T47D (cell line): ENCODE results near the gene UBB.
"Not testable (repeated sequence)": the region's sequence is repeated elsewhere in the genome, so short reads cannot be mapped to it uniquely, and the experiment has no call there.

Source experiments
- DNase-seq, 2 experiments: peaks; one replicate each; pipeline versions ENCODE4 v3.0.0 to v3.0.0-alpha.2; 2011 to 2012; ENCODE audit warnings: low read depth in 1 of 2, low spot score in 1 of 2
- JUND ChIP-seq: IDR thresholded peaks from 2 replicates; pipeline ENCODE4 v1.6.1; 2012; ENCODE audit warnings: low read depth
- in situ Hi-C: cut with HindIII; loops from 2 replicates; pipeline ENCODE4 v1.10.0; 2016; ENCODE audit warnings: low sequenced_read_pairs, low pct_unique_long_range_greater_than_20kb

The UBB gene

DNA sequence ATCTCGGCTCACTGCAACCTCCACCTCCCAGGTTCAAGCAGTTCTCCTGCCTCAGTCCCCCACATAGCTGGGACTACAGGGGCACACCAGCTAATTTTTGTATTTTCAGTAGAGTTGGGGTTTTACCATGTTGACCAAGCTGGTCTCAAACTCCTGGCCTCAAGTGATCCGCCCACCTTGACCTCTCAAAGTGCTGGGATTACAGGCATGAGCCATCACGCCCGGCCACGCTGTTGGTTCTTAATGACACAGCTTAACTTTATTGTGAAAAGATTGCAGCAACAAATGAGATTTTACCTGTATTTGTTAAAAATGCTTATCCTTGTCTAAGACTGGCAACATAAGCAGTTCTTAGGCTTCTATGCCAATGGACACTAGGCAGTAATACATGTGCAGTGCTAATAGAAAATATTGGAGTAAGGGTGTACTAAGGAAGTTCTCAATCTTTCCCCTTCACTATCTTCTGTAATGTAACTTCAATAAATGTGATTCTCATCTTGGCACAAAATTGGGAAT is 2.9 kb downstream of the UBB start:
- in situ Hi-C loops, result no loop called here
- no peak for DNase-seq

DNA sequence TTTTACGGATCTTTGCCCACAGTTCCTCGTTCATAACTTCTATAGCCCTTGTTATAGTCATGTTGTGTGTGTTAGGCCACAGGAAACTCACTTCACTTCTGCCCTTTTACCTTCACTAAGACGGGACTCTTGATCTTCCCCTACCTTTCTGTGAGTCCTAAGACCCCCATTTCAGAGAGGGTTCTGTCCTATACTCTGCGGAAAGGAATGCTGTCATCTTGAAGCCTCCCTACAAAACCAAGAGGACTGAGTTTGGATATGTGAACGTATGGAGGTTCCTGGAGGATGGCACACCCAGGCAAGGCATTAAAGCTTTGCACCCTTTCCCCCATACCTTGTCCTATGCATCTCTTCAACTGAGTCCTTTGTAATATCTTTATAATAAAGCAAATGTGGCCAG is 3.7 kb downstream of the UBB start:
- in situ Hi-C loops, result no loop called here
- no peak for TF ChIP-seq JUND

More for the DNA sequence above, 2.9 kb downstream of the UBB start:
- TF ChIP-seq JUND, result no peak

GRCh38 chr17:16386126-16386507 is 5.2 kb downstream of the UBB start:
- in situ Hi-C loops, result not testable (repeated sequence)

More for the DNA sequence above, 3.7 kb downstream of the UBB start:
- DNase-seq, result no peak

GRCh38 chr17:16391451-16391850 is 10.6 kb downstream of the UBB start:
- no peak for DNase-seq
- in situ Hi-C loops, result no loop called here
- TF ChIP-seq JUND, result no peak

More at GRCh38 chr17:16386126-16386507, 5.2 kb downstream of the UBB start:
- not testable (repeated sequence) for DNase-seq

GRCh38 chr17:16392491-16392890 is 11.6 kb downstream of the UBB start:
- in situ Hi-C loops, DNase-seq: not testable (repeated sequence)

- DNase-seq, in situ Hi-C loops: not testable (repeated sequence)
Observed at GRCh38 chr17:16395887-16396286, 15.0 kb downstream of the UBB start.

DNA sequence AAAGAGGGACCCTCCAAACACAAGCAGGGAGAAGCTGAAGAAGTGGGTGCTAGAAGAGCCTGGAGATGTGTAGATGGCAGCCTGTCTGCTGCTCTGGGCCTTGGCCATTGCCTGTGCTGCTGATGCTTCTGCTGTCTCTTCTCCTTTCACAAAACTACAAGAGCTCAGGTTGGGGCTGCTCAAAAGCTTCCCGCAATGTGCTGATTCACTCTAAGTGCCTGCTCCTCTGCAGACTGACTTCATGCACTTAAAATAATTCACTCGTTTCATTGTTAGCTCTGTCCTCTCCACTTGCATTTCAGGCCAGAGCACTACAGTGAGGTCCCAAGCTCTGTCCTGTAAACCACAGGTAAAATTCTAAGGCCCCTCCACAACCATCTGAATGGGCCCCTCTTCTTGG is 15.8 kb downstream of the UBB start:
- in situ Hi-C loops, DNase-seq: not testable (repeated sequence)

DNA sequence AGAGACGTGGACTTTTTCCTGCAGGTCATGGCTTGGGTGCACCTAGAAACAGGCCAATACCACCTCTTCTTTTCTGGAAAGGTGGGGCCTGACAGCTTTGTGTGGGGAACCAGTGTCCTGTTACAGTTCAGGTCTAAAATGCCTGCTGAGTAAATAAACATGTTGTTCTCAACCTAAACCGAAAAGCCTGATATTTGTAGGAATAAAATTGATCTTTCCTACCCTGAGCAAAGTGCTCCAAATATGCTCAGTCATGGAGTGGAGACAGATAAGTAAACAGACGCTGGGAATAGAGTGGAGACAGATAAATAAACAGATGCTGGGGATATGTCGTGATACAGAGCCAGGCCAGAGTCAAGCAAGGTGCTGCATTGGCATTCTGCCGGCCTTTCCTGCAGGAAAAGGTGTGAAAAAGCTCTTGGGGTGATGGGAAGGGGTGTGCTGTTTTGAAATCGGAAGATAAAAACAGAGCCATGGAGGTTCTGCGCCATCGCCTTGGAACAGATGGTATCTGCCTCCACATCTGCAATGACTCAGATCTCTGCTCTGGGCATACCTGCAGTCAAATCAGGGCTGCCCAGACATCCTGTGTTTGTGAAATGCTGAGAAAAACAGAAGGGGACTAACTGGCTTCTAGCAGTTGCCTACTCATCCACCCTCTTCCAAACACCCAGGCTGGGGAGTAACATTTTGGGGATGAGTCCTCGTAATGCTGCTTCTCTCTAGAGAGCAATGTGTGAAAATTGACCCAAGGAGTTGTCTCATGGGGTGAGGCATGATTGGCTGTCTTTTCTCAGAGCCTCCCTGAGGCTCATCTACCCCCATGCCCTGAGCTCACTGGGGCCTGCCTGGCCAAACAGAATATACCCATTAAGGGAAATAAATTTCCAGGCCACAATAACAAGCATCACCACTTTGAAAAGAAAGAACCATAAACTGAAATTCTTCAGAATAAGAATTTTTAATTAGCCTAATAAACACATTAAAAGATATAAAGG is 17.7 kb downstream of the UBB start:
- in situ Hi-C loops, result no loop called here
- peak in 1 of 2 experiments; percentile 13 for DNase-seq

DNA sequence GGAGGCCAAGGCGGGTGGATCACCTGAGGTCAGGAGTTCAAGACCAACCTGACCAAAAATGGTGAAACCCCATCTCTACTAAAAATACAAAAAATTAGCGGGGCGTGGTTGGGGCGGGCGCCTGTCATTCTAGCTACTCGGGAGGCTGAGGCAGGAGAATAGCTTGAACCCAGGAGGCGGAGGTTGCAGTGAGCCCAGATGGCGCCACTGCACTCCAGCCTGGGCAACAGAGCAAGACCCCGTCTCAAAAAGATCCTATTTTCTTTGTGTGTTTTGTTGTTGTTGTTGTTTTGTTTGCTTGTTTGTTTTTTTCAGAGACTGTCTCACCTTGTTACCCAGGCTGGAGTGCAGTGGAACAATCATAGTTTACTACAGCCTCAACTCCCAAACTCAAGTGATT is 23.0 kb downstream of the UBB start:
- in situ Hi-C loops, DNase-seq: not testable (repeated sequence)

More for the DNA sequence above, 17.7 kb downstream of the UBB start:
- no peak for TF ChIP-seq JUND

DNA sequence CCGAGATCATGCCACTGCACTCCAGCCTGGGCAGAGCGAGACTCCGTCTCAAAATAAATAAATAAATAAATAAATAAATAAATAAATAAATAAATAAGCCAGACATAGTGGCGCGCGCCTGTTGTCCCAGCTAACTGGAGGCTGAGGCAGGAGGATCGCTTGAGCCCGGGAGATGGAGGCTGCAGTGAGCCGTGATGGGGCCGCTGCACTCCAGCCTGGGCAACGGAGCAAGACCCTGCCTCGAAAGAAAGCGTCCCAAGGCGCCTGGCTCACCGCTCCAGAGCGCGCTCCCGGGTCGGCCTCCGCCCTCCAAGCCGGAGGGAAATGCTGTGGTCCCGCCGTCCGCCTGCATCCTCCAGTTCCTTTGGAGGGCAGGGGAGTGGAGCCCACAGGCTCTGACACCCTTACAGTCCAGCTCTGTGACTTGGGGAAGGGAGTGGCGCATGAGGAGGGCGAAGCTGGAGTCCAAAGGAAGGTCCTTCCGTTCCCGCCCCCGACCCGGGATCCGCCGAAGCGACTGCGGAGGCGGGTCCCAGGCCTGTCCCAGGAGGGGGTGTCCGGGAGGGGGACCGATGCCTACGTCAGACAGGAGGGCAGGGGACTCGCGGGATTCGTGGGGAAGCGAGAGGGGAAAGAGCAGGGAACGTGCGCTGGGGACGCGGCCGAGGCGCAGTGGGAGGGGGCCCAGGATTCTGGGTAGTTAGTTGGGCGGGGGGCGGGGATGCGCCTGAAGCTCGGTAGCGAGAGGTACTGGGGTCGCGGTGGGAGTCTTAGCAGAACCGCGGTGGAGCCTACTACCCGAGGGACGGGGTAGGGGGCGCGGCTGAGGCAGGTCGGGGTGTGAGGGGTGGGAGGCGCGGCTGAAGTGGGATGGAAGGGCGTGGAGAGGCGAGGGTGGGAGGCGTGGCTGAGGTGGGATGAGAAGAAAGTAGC is 26.1 kb downstream of the UBB start:
- DNase-seq, result no peak
- in situ Hi-C loops, result no loop called here
- TF ChIP-seq JUND, result no peak

DNA sequence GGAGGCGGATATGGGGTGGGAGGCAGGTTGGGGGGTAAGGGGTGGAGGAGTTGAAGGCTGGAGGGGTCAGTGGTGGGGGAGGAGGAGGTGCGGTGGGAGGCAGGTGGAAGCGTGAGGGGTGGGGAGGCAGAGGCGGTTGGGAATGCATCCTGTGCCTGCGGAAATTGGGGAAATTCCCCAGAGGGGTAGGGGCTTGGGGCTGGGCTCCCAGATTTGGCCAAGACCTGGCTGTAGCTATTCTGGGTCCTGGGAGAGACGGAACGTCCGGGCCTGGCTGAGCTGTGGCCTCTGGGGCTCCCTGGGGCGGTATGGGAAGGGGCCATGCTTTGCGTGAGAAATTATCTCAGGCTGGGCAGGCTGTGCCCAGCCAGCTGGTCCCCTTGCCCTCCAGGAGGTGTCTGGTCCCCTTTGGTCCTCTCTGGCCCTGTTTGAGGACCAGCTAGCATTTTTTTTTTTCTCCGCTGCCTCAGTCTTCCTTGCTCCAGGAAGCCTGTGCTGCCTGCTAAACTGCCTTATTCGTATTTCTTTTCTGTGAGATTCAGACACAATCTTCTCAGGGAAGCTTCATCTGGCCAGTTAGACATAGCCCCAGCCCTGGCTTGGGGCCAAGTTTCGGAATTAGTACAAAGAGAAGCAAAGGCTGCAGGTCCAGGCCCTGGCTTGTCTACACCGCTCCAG is 27.2 kb downstream of the UBB start:
- in situ Hi-C loops, result no loop called here
- no peak for TF ChIP-seq JUND
- peak in 1 of 2 experiments; percentile 23 for DNase-seq

GRCh38 chr17:16415031-16415924 is 34.4 kb downstream of the UBB start, which contains the start of gene TRPV2:
Gene TRPV2, plus strand, starts transcription at chr17:16415571. Its CDS starts 2,098 bp downstream, at chr17:16417669.
- no peak for TF ChIP-seq JUND
- peak in 1 of 2 experiments; percentile 27 for DNase-seq
- in situ Hi-C loops, result no loop called here
